Liver (tissue), 9 donors: ENCODE results near the gene RUBCN. TPM values are rescaled to one million over a fixed set of nuclear protein-coding genes. Genes with fewer than 3 reads are reported as not detected.
A peak's percentile ranks its signal among the peaks of the same experiment; 100 is the strongest.

Source experiments
- DNase-seq: peaks from one replicate; pipeline ENCODE4 v3.0.0-alpha.2; 2017; ENCODE audit warnings: low spot score
- H3K27ac ChIP-seq, 2 donors: one replicate each; pipeline ENCODE4 v1.7.0; 2013; ENCODE audit warnings: inconsistent platforms in 2 of 2, low read length in 2 of 2, control low read depth in 1 of 2, low read depth in 1 of 2, mild to moderate bottlenecking in 1 of 2
- H3K27me3 ChIP-seq, 4 donors: one replicate each; pipeline versions ENCODE4 v1.6.1 to v1.7.0; 2013; ENCODE audit warnings: low read length in 3 of 4, inconsistent platforms in 1 of 4, mild to moderate bottlenecking in 1 of 4, moderate library complexity in 1 of 4; ENCODE audit not compliant: control insufficient read depth in 4 of 4, insufficient read depth in 4 of 4
- H3K36me3 ChIP-seq, 4 donors: one replicate each; pipeline versions ENCODE4 v1.6.1 to v1.7.0; 2013; ENCODE audit warnings: low read length in 3 of 4, mild to moderate bottlenecking in 3 of 4, low read depth in 1 of 4, moderate library complexity in 1 of 4; ENCODE audit not compliant: control insufficient read depth in 4 of 4, insufficient read depth in 3 of 4
- H3K4me1 ChIP-seq, 4 donors: one replicate each; pipeline versions ENCODE4 v1.6.1 to v1.7.0; 2013; ENCODE audit warnings: low read length in 3 of 4, mild to moderate bottlenecking in 3 of 4, moderate library complexity in 1 of 4; ENCODE audit not compliant: control insufficient read depth in 4 of 4, insufficient read depth in 4 of 4
- H3K4me3 ChIP-seq, 3 donors: one replicate each; pipeline versions ENCODE4 v1.6.1 to v1.7.0; 2013; ENCODE audit warnings: low read length in 3 of 3, control low read depth in 1 of 3, low read depth in 1 of 3, mild to moderate bottlenecking in 1 of 3
- H3K9ac ChIP-seq, 2 donors: one replicate each; pipeline ENCODE4 v1.7.0; 2013; ENCODE audit warnings: low read length in 2 of 2, mild to moderate bottlenecking in 2 of 2, moderate library complexity in 2 of 2, control low read depth in 1 of 2, low read depth in 1 of 2
- H3K9me3 ChIP-seq, 4 donors: one replicate each; pipeline versions ENCODE4 v1.6.1 to v1.7.0; 2013; ENCODE audit warnings: low read length in 3 of 4; ENCODE audit not compliant: control insufficient read depth in 4 of 4
- EGR1 ChIP-seq, 2 donors: IDR thresholded peaks; 2 replicates each; pipeline ENCODE4 v1.6.1; 2016 to 2018; ENCODE audit warnings: antibody characterized with exemption in 2 of 2, low read depth in 2 of 2
- FOXA1 ChIP-seq: IDR thresholded peaks from 2 replicates; pipeline ENCODE4 v1.6.1; 2016; ENCODE audit warnings: antibody characterized with exemption
- FOXA2 ChIP-seq: IDR thresholded peaks from 2 replicates; pipeline ENCODE4 v1.6.1; 2016; ENCODE audit warnings: antibody characterized with exemption
- GABPA ChIP-seq, 2 donors: IDR thresholded peaks in 1 of 2; conservative IDR thresholded peaks in 1 of 2; 2 replicates each; pipeline ENCODE4 v1.6.1; 2016; ENCODE audit warnings: antibody characterized with exemption in 2 of 2, mild to moderate bottlenecking in 1 of 2, moderate library complexity in 1 of 2
- HNF4A ChIP-seq, 2 donors: conservative IDR thresholded peaks; 2 replicates each; pipeline ENCODE4 v1.6.1; 2016; ENCODE audit warnings: antibody characterized with exemption in 2 of 2, mild to moderate bottlenecking in 2 of 2
- HNF4G ChIP-seq: IDR thresholded peaks from 2 replicates; pipeline ENCODE4 v1.6.1; 2016; ENCODE audit warnings: antibody characterized with exemption
- JUND ChIP-seq, 2 donors: IDR thresholded peaks; 2 replicates each; pipeline ENCODE4 v1.6.1; 2016; ENCODE audit warnings: antibody characterized with exemption in 2 of 2
- NR2F2 ChIP-seq: IDR thresholded peaks from 2 replicates; pipeline ENCODE4 v1.6.1; 2016; ENCODE audit warnings: antibody characterized with exemption
- RAD21 ChIP-seq, 2 donors: IDR thresholded peaks; 2 replicates each; pipeline ENCODE4 v1.6.1; 2016; ENCODE audit warnings: antibody characterized with exemption in 2 of 2, mild to moderate bottlenecking in 2 of 2
- RXRA ChIP-seq, 2 donors: IDR thresholded peaks; 2 replicates each; pipeline ENCODE4 v1.6.1; 2017 to 2018; ENCODE audit warnings: antibody characterized with exemption in 2 of 2, mild to moderate bottlenecking in 1 of 2
- SP1 ChIP-seq: IDR thresholded peaks from 2 replicates; pipeline ENCODE4 v1.6.1; 2018; ENCODE audit warnings: antibody characterized with exemption, mild to moderate bottlenecking
- TAF1 ChIP-seq: conservative IDR thresholded peaks from 2 replicates; pipeline ENCODE4 v1.6.1; 2016; ENCODE audit warnings: antibody characterized with exemption, mild to moderate bottlenecking
- YY1 ChIP-seq: IDR thresholded peaks from 2 replicates; pipeline ENCODE4 v1.6.1; 2016; ENCODE audit warnings: antibody characterized with exemption, mild to moderate bottlenecking
- WGBS: extraction: QIAGEN DNeasy Blood & Tissue Kit; methylation state at CpG from one replicate; pipeline ENCODE4 v1.1.7; 2013; 5-methylcytosine and 5-hydroxymethylcytosine counted together
- polyA plus RNA-seq, 2 donors: library from polyadenylated mRNA; stranded (reverse) in 1 of 2; unstranded in 1 of 2; fragments of 200-250 nt in 1 of 2; fragments of >200 nt in 1 of 2; fragmentation: Nextera tagmentation in 1 of 2; extraction: Ambion mirVana in 1 of 2; gene quantifications; one replicate each; pipeline versions ENCODE4 v1.2.1 to v1.2.3, GENCODE V29; 2013 to 2015
- total RNA-seq, 2 donors: library from RNA; depleted of rRNA; stranded (reverse); fragments of >200 nt; gene quantifications; one replicate each; pipeline ENCODE4 v1.2.3, GENCODE V29; 2014
- TF ChIP-seq, protein P1 (sequence below): IDR thresholded peaks from 2 replicates; pipeline ENCODE4 v1.6.1; 2016; ENCODE audit warnings: antibody characterized with exemption
- TF ChIP-seq, protein P2 (sequence below): IDR thresholded peaks from 2 replicates; pipeline ENCODE4 v1.6.1; 2016; ENCODE audit warnings: antibody characterized with exemption
- TF ChIP-seq, protein P3 (sequence below): fragments of 150-350 bp; IDR thresholded peaks from 2 replicates; pipeline ENCODE4 v1.5.1; 2017; ENCODE audit warnings: improper control_type of control experiment, low read depth, low read length; ENCODE audit not compliant: missing input control
- TF ChIP-seq, protein P4 (sequence below): IDR thresholded peaks from 2 replicates; pipeline ENCODE4 v1.6.1; 2016; ENCODE audit warnings: antibody characterized with exemption
- donor health status: healthy.
- donor health status: healthy.
- donor health status: healthy.
- donor health status: healthy.
- donor health status: healthy.

RUBCN gene
- total and polyA plus RNA-seq, 4 donors = 4.1 to 7.0 (median 4.7) TPM

DNA sequence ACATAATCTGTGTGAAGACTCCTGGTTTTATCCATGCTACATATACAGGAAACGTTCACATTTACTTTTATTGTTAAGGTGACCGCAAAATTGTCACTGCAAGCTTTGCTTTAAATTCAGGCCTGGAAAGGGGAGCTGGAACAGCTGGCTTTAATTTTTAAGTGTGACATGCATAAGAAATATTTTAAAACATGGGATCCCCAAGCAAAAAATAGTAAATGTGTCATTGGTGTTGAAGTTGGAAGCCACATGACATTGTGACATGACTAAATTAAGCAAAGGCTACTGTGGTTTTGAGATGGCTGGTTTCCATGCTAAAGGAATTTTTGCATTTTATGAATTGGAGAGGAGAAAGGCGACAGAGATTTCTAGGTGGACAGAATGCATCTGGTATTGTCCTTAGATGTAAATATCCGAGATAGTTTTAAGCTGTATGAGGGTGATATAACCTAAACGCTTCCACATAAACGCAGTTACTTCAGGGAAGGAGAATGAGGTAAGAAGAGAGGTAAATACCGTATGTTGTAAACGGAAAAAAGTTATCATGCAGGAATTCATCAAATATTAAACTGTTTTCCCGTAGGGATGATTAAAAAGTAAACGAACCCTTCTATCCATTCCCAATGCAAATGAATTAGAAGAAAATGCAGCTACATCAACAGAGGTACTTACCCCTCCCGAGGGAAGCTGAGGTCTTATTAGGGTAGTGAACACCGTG, 12.1 kb upstream of the RUBCN start:
- Histone ChIP-seq H3K9ac (peak overlapping the region; percentile 56 to 80), H3K4me1 (peaks cover 1 to 24% (median 11%) of the 10 kb centered on the region in 4 donors), H3K27me3 (no peaks in the 10 kb centered on the region), H3K9me3 (no peaks in the 10 kb centered on the region), H3K4me3 (peak overlapping the region; percentile 72 to 92 (median 82)), H3K27ac (peak overlapping the region; percentile 95 to 96), H3K36me3 (no peaks in the 10 kb centered on the region)
- TF ChIP-seq, protein P1, sequence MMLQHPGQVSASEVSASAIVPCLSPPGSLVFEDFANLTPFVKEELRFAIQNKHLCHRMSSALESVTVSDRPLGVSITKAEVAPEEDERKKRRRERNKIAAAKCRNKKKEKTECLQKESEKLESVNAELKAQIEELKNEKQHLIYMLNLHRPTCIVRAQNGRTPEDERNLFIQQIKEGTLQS = no peak
- TF ChIP-seq JUND (IDR thresholded peaks at IDR 0.05) = peak in 1 of 2 donors; percentile 18
- WGBS = 35% methylated on average over 12 of the region's 12 CpGs
- DNase-seq = no peak

DNA sequence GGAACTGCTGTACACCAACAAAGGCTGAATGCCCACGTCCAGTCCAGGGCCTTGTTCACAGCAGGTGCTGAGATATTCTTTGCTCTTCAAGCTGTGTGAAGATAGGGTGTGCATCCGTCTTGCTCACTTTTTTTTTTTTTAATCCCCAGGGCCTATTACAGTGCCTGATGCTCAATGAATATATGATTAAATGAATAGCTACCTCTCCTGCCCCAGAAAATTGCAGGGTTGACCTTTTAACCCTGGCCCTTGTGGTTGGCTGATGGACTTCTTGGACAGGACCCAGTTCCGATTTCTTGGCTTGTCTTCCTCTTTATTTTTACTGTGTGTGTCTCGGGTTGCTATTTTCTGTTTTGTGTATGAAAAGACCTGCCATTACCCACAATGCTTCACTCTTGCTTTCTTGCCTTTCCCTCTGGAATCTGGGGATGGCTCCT, 10.1 kb upstream of the RUBCN start:
- Histone ChIP-seq H3K4me1 (peaks cover 1 to 19% (median 9%) of the 10 kb centered on the region in 4 donors), H3K36me3 (no peaks in the 10 kb centered on the region), H3K27ac (no peak overlapping the region), H3K4me3 (no peak overlapping the region), H3K9me3 (no peaks in the 10 kb centered on the region), H3K9ac (no peak overlapping the region), H3K27me3 (no peaks in the 10 kb centered on the region)
- no peak for DNase-seq
- TF ChIP-seq, protein P1 = no peak
- TF ChIP-seq NR2F2 (peak; percentile 57), EGR1 (IDR thresholded peaks at IDR 0.05; ENCODE audit: low read depth in 2 of 2) (no peak), RXRA (IDR thresholded peaks at IDR 0.05) (peak in 1 of 2 donors; percentile 24), GABPA (IDR thresholded peaks at IDR 0.05 in 1 of 2, conservative IDR thresholded peaks at IDR 0.05 in 1 of 2) (no peak), HNF4G (no peak), FOXA2 (no peak), TAF1 (no peak), HNF4A (conservative IDR thresholded peaks at IDR 0.05) (no peak), RAD21 (IDR thresholded peaks at IDR 0.05) (no peak), SP1 (no peak), YY1 (no peak), JUND (IDR thresholded peaks at IDR 0.05) (no peak), FOXA1 (no peak)
- TF ChIP-seq, protein P2, sequence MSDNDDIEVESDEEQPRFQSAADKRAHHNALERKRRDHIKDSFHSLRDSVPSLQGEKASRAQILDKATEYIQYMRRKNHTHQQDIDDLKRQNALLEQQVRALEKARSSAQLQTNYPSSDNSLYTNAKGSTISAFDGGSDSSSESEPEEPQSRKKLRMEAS = no peak
- TF ChIP-seq, protein P3, sequence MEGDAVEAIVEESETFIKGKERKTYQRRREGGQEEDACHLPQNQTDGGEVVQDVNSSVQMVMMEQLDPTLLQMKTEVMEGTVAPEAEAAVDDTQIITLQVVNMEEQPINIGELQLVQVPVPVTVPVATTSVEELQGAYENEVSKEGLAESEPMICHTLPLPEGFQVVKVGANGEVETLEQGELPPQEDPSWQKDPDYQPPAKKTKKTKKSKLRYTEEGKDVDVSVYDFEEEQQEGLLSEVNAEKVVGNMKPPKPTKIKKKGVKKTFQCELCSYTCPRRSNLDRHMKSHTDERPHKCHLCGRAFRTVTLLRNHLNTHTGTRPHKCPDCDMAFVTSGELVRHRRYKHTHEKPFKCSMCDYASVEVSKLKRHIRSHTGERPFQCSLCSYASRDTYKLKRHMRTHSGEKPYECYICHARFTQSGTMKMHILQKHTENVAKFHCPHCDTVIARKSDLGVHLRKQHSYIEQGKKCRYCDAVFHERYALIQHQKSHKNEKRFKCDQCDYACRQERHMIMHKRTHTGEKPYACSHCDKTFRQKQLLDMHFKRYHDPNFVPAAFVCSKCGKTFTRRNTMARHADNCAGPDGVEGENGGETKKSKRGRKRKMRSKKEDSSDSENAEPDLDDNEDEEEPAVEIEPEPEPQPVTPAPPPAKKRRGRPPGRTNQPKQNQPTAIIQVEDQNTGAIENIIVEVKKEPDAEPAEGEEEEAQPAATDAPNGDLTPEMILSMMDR = no peak
- TF ChIP-seq, protein P4, sequence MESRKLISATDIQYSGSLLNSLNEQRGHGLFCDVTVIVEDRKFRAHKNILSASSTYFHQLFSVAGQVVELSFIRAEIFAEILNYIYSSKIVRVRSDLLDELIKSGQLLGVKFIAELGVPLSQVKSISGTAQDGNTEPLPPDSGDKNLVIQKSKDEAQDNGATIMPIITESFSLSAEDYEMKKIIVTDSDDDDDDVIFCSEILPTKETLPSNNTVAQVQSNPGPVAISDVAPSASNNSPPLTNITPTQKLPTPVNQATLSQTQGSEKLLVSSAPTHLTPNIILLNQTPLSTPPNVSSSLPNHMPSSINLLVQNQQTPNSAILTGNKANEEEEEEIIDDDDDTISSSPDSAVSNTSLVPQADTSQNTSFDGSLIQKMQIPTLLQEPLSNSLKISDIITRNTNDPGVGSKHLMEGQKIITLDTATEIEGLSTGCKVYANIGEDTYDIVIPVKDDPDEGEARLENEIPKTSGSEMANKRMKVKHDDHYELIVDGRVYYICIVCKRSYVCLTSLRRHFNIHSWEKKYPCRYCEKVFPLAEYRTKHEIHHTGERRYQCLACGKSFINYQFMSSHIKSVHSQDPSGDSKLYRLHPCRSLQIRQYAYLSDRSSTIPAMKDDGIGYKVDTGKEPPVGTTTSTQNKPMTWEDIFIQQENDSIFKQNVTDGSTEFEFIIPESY = no peak
- WGBS = 61% methylated on average over 4 of the region's 4 CpGs
